Endodermal cell (in vitro differentiated cells): ENCODE data around the gene RNF145. TPM values are rescaled to one million over a fixed set of nuclear protein-coding genes. Genes with fewer than 3 reads are reported as not detected.

Source experiments
- DNase-seq: peaks from one replicate; pipeline ENCODE4 v3.0.0-alpha.2; 2017
- H3K27ac ChIP-seq: 2 replicates; pipeline ENCODE4 v1.5.1; 2013; ENCODE audit warnings: mild to moderate bottlenecking, low read depth, low read length, moderate library complexity
- H3K27me3 ChIP-seq: 2 replicates; pipeline ENCODE4 v1.6.1; 2013; ENCODE audit warnings: mild to moderate bottlenecking, low read length, moderate library complexity; ENCODE audit not compliant: insufficient read depth, control insufficient read depth, poor library complexity, severe bottlenecking
- H3K36me3 ChIP-seq: 2 replicates; pipeline ENCODE4 v1.7.0; 2013; ENCODE audit warnings: mild to moderate bottlenecking, low read length, moderate library complexity; ENCODE audit not compliant: control insufficient read depth, insufficient read depth
- H3K4me1 ChIP-seq: one replicate; pipeline ENCODE4 v1.7.0; 2013; ENCODE audit warnings: low read length; ENCODE audit not compliant: control insufficient read depth, insufficient read depth
- H3K4me3 ChIP-seq: 2 replicates; pipeline ENCODE4 v1.5.1; 2013; ENCODE audit warnings: mild to moderate bottlenecking, low read length, moderate library complexity
- H3K9ac ChIP-seq: 2 replicates; pipeline ENCODE4 v1.6.1; 2013; ENCODE audit warnings: mild to moderate bottlenecking, low read length, moderate library complexity; ENCODE audit not compliant: poor library complexity, severe bottlenecking; ENCODE audit errors: extremely low read depth
- H3K9me3 ChIP-seq: 2 replicates; pipeline ENCODE4 v1.6.1; 2013; ENCODE audit warnings: mild to moderate bottlenecking, low read length, moderate library complexity; ENCODE audit not compliant: control insufficient read depth
- H3K27ac Mint-ChIP-seq: 2 replicates; pipeline ENCODE4 v1.8.0; 2020; ENCODE audit warnings: mixed read lengths
- H3K27me3 Mint-ChIP-seq: 2 replicates; pipeline ENCODE4 v1.8.0; 2021; ENCODE audit warnings: mild to moderate bottlenecking, mixed read lengths; ENCODE audit not compliant: insufficient read depth
- H3K36me3 Mint-ChIP-seq: 2 replicates; pipeline ENCODE4 v1.8.0; 2020; ENCODE audit warnings: low read depth, mixed read lengths
- H3K4me1 Mint-ChIP-seq: 2 replicates; pipeline ENCODE4 v1.8.0; 2020; ENCODE audit warnings: mixed read lengths
- H3K4me3 Mint-ChIP-seq: 2 replicates; pipeline ENCODE4 v1.8.0; 2020; ENCODE audit warnings: mild to moderate bottlenecking, moderate library complexity, mixed read lengths
- H3K9me3 Mint-ChIP-seq: 2 replicates; pipeline ENCODE4 v1.8.0; 2020; ENCODE audit warnings: mild to moderate bottlenecking, mixed read lengths
- CTCF ChIP-seq: fragments of 200-600 bp; sonication (generic); conservative IDR thresholded peaks from 2 replicates; pipeline ENCODE4 v1.5.0; 2021; ENCODE audit warnings: antibody characterized with exemption, mild to moderate bottlenecking
- WGBS, 2 experiments: methylation state at CpG; one replicate each; pipeline versions ENCODE4 v1.1.5 to v1.1.7; 2013; ENCODE audit warnings: missing lambda C conversion rate in 2 of 2, mixed read lengths in 1 of 2; ENCODE audit not compliant: insufficient coverage in 1 of 2, insufficient read length in 1 of 2; 5-methylcytosine and 5-hydroxymethylcytosine counted together
- total RNA-seq, 2 donors: library from RNA; stranded (reverse); fragmentation: NEBNext Ultra II Directional in 1 of 2; extraction: Animal tissue kit (Norgen Biotek cat#: 25700) in 1 of 2; gene quantifications; 2 replicates in 1 of 2; 3 replicates in 1 of 2; pipeline ENCODE4 v1.2.1, GENCODE V29; 2021

RNF145 gene
- total RNA-seq, 2 donors from 2014 or later: 50.2 to 50.4 TPM

DNA sequence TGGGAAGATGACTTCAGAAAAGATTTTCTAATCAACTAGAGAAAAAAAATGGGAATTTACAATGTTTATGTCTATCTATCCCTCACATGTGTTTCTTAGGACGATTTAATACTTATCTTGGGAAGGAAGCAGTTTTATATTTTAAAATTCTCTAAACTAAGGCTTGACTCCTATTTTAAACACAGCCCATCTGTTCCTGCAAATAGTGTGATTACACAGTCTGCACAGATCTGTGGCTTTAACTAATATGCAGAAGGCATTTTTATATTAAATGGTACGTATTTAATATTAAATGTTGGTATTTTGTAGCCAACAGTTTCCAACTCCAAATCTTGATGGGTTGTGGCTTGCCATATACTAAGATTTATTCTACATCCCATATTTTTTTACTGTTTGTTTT, 56.5 kb downstream of the RNF145 start:
- DNase-seq: no peak
- no peak overlapping the region for H3K4me3 Mint-ChIP-seq
- TF ChIP-seq CTCF: no peak
- Histone ChIP-seq H3K27ac (no peak overlapping the region), H3K27me3 (no peaks in the 10 kb centered on the region), H3K9me3 (no peaks in the 10 kb centered on the region), H3K4me3 (no peak overlapping the region), H3K36me3 (peaks cover 21% of the 10 kb centered on the region), H3K4me1 (no peaks in the 10 kb centered on the region), H3K9ac (no peak overlapping the region)
- WGBS, 2 experiments: 89% methylated on average over 2 of the region's 2 CpGs; no CpG with 5 or more reads in 1 of the 2 experiments
- H3K27ac Mint-ChIP-seq: no peak overlapping the region
- no peaks in the 10 kb centered on the region for H3K4me1 Mint-ChIP-seq
- H3K9me3 Mint-ChIP-seq: no peaks in the 10 kb centered on the region
- H3K36me3 Mint-ChIP-seq: peaks cover 2% of the 10 kb centered on the region
- peaks cover 4% of the 10 kb centered on the region for H3K27me3 Mint-ChIP-seq

GRCh38 chr5:159149085-159149484, 60.3 kb downstream of the RNF145 start:
- H3K36me3 Mint-ChIP-seq: no peaks in the 10 kb centered on the region

DNA sequence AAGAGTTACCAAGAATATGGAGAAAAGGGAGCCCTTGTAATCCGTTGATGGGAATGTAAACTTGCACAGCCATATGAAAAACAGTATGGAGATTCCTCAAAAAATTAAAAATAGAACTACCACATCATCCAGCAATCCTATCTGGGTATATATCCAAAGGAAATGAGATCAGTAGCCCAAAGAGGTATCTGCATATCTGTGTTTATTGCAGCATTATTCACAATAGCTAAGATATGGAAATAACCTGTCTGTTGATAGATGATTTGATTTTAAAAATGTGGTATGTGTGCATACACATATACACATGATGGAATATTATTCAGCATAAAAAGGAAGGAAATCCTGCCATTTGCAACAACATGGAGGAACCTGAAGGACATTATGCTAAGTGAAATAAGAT, 61.4 kb downstream of the RNF145 start:
- peaks cover 18% of the 10 kb centered on the region for H3K27me3 Mint-ChIP-seq
- no peak overlapping the region for H3K9ac ChIP-seq
- H3K4me3 Mint-ChIP-seq: no peak overlapping the region
- H3K4me1 Mint-ChIP-seq: no peaks in the 10 kb centered on the region
- no peaks in the 10 kb centered on the region for H3K4me1 ChIP-seq
- H3K9me3 Mint-ChIP-seq: peaks cover 8% of the 10 kb centered on the region
- no peak overlapping the region for H3K27ac Mint-ChIP-seq
- H3K27me3 ChIP-seq: no peaks in the 10 kb centered on the region
- no peak for TF ChIP-seq CTCF
- H3K9me3 ChIP-seq: no peaks in the 10 kb centered on the region
- no peaks in the 10 kb centered on the region for H3K36me3 ChIP-seq
- no peak overlapping the region for H3K27ac ChIP-seq
- WGBS, 2 experiments: 83% methylated on average over 1 of the region's 1 CpG; no CpG with 5 or more reads in 1 of the 2 experiments
- H3K36me3 Mint-ChIP-seq: no peaks in the 10 kb centered on the region
- H3K4me3 ChIP-seq: no peak overlapping the region
- no peak for DNase-seq

More at GRCh38 chr5:159149085-159149484, 60.3 kb downstream of the RNF145 start:
- no peaks in the 10 kb centered on the region for H3K36me3 ChIP-seq
- Mint-ChIP-seq H3K9me3 (peaks cover 8% of the 10 kb centered on the region), H3K27ac (no peak overlapping the region), H3K4me3 (no peak overlapping the region), H3K4me1 (no peaks in the 10 kb centered on the region), H3K27me3 (peaks cover 7% of the 10 kb centered on the region)
- H3K27ac ChIP-seq: no peak overlapping the region
- no peak for DNase-seq
- no peaks in the 10 kb centered on the region for H3K27me3 ChIP-seq
- no peak for TF ChIP-seq CTCF
- H3K9ac ChIP-seq: no peak overlapping the region
- no peaks in the 10 kb centered on the region for H3K4me1 ChIP-seq
- H3K9me3 ChIP-seq: no peaks in the 10 kb centered on the region
- 97% methylated on average over 7 of the region's 7 CpGs; no CpG with 5 or more reads in 1 of the 2 experiments for WGBS, 2 experiments
- no peak overlapping the region for H3K4me3 ChIP-seq
